Measurements from ENCODE around the gene D2HGDH. TPM values are rescaled to one million over a fixed set of nuclear protein-coding genes. Genes with fewer than 3 reads are reported as not detected.

Gene D2HGDH
- total and polyA plus RNA-seq, 10 of the 15 experiments (the other 5 are each of a cell fraction or from before 2014, with no cell fraction given): 0.52 to 32.1 (median 11.0) TPM

- TF ChIP-seq HDAC2 (IDR thresholded peaks at IDR 0.05): 0 out of 2 replicates have a peak, but pooled peaks have one; percentile 29
- TF ChIP-seq YY1 (IDR thresholded peaks at IDR 0.05; ENCODE audit: low read depth, low read length): peak; percentile 79
- no peak for TF ChIP-seq IRF3 (IDR thresholded peaks at IDR 0.05)
Measured at GRCh38 chr2:241701149-241701398, 33.4 kb upstream of the D2HGDH start (continued).

- H2AFZ ChIP-seq (ENCODE audit: control insufficient read depth, low read depth, low read length): peak within 1 kb of the TSS; percentile 79
- CTCF ChIA-PET: interaction anchor here (0.9 to 3.5 kb wide), 5 partner anchors 13 to 178 kb away, joined by 3 to 18 read pairs (median 10); partner anchors contain the start of genes DTYMK and RTP5
- H3K27me3 ChIP-seq (replicated peaks in 1 of 2; ENCODE audit: control insufficient read depth in 2 of 2, insufficient read depth in 2 of 2, low read length in 1 of 2): no peaks in the 10 kb centered on the region
- in situ Hi-C loops (cut with MboI) (loop anchor here (5.0 kb wide), 1 partner anchor 176 kb away; no protein-coding TSS in a partner anchor), intact Hi-C loops (cut with micrococcal nuclease; ENCODE audit: unreplicated experiment) (loop anchor here (1.0 to 2.0 kb wide), 3 partner anchors 14 to 180 kb away; no protein-coding TSS in a partner anchor)
- no peak for FAIRE-seq
- peak; percentile 83 for ATAC-seq
- no TSS peak for BruUV-seq (replicated peaks)
- H3K9me3 ChIP-seq (replicated peaks; ENCODE audit: control insufficient read depth, insufficient read depth, low read length): peaks cover 4% of the 10 kb centered on the region; the same call in 1 of the 3 replicates
- H3K4me3 ChIP-seq: peak within 1 kb of the TSS; percentile 95
- POLR2A ChIA-PET: interaction anchor here (0.7 to 2.6 kb wide), 8 partner anchors 13 to 185 kb away, joined by 3 to 19 read pairs (median 4); partner anchors contain the start of genes D2HGDH, DTYMK and PDCD1
- H3K36me3 ChIP-seq (ENCODE audit: control insufficient read depth in 2 of 2, insufficient read depth in 2 of 2, low read length in 1 of 2): peaks cover 5 to 7% of the 10 kb centered on the region in 2 experiments; a peak in 3 of 4 replicates
- WGBS (ENCODE audit: insufficient coverage, insufficient replicate concordance, low lambda C conversion rate, missing lambda C conversion rate): under 1% methylated on average over 50 of the region's 96 CpGs
- no peaks in the 10 kb centered on the region for H4K20me1 ChIP-seq (ENCODE audit: control insufficient read depth, insufficient read depth)
- H3K9ac ChIP-seq (ENCODE audit: control insufficient read depth, insufficient read depth, low read length): peak within 1 kb of the TSS; percentile 83
- 0 out of 2 replicates have a peak, but pooled peaks cover 6% of the 10 kb centered on the region for H3K4me1 ChIP-seq (ENCODE audit: control insufficient read depth, insufficient read depth, low read length)
- H3K27ac ChIP-seq (ENCODE audit: control insufficient read depth, insufficient read depth): peak within 1 kb of the TSS; percentile 89
- RAD21 ChIA-PET (ENCODE audit: unreplicated experiment): interaction anchor here (0.6 to 2.9 kb wide), 8 partner anchors 15 to 174 kb away, joined by 3 to 18 read pairs (median 6); partner anchors contain the start of genes D2HGDH and DTYMK
- SMC1A ChIA-PET (ENCODE audit: uncharacterized antibody, unreplicated experiment): interaction anchor here (0.6 to 1.9 kb wide), 5 partner anchors 15 to 175 kb away, joined by 3 to 9 read pairs (median 3); partner anchors contain the start of genes DTYMK and PDCD1
- DNase-seq (ENCODE audit: low read depth, low spot score): peak; percentile 46
- H3K4me2 ChIP-seq (ENCODE audit: control insufficient read depth, insufficient read depth): peak within 1 kb of the TSS; percentile 96
- H3K79me2 ChIP-seq (ENCODE audit: control insufficient read depth, insufficient read depth, low read length): peaks cover 14% of the 10 kb centered on the region
- TF ChIP-seq BCL11A (IDR thresholded peaks at IDR 0.05; ENCODE audit: low read depth, low read length) (no peak), FOXK2 (IDR thresholded peaks at IDR 0.05) (no peak), MEF2B (IDR thresholded peaks at IDR 0.05; ENCODE audit: partially characterized antibody, poor library complexity, severe bottlenecking) (peak; percentile 27), POU2F2 (IDR thresholded peaks at IDR 0.05; ENCODE audit: borderline replicate concordance, low read depth, low read length) (peak; percentile 75; the same call in 2 of the 3 replicates), RAD21 (IDR thresholded peaks at IDR 0.05; ENCODE audit: insufficient read depth, low read depth, low read length) (peak; percentile 16; the same call in 1 of the 2 replicates), SRF (IDR thresholded peaks at IDR 0.05; ENCODE audit: low read depth in 2 of 2, low read length in 2 of 2) (0 out of 4 replicates have a peak, but pooled peaks of 1 of the 2 experiments have one; percentile 41), RBBP5 (conservative IDR thresholded peaks at IDR 0.05) (no peak), POLR2AphosphoS2 (IDR thresholded peaks at IDR 0.05; ENCODE audit: low read depth, low read length) (peak; percentile 64; the same call in 1 of the 2 replicates), ZBED1 (IDR thresholded peaks at IDR 0.05; ENCODE audit: borderline replicate concordance) (no peak), USF1 (IDR thresholded peaks at IDR 0.05; ENCODE audit: borderline replicate concordance, extremely low read length, insufficient read depth, low read depth, low read length) (peak; percentile 34), LARP7 (IDR thresholded peaks at IDR 0.05) (peak; percentile 98), YBX1 (IDR thresholded peaks at IDR 0.05) (no peak), ESRRA (IDR thresholded peaks at IDR 0.05; ENCODE audit: low read length) (no peak), ZNF217 (IDR thresholded peaks at IDR 0.05) (peak; percentile 40; the same call in 1 of the 2 replicates), RELB (IDR thresholded peaks at IDR 0.05; ENCODE audit: low read depth) (no peak), SREBF2 (IDR thresholded peaks at IDR 0.05; ENCODE audit: low read length) (no peak)
Measured at GRCh38 chr2:241701399-241702154, 32.9 kb upstream of the D2HGDH start, which contains the start of gene ING5. TSS of gene ING5 (plus strand) at chr2:241702039. CDS start at chr2:241702066, 27 bp downstream.
